ENCODE results near the gene NAV2. TPM values are rescaled to one million over a fixed set of nuclear protein-coding genes. Genes with fewer than 3 reads are reported as not detected.
"Not testable (repeated sequence)": the region's sequence is repeated elsewhere in the genome, so short reads cannot be mapped to it uniquely, and the experiment has no call there.

The NAV2 gene
- polyA plus RNA-seq, 12 donors, result 36.2 to 80.2 (median 61.4) TPM

DNA sequence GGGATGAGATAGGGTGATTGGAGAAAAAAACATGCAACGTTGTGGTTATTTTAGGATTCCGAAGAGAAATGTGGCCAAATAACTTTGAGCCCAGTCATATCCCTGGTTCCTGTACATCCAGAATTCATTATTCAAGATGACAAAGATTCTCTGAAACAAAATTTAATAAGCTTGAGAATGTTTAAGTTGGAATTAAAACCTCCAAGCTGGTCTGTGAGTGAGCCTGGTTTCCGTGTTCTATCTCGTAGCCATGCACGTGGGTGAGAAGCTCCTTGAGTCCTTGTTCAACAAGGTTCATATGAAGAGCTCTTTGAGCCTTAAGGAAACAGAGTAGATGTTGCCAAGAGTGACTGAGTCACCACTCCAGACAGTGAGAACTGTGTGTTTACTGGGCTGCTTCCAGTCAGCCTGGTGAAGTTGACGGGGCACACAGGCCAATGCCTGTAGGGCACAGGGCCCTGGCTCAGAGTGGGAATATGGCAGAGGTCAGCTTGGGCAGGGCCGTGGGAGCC, 206.5 kb downstream of the NAV2 start:
- no peak for DNase-seq

- DNase-seq, result no peak
These were observed 208.3 kb downstream of the NAV2 start for GRCh38 chr11:19920982-19921381.

DNA sequence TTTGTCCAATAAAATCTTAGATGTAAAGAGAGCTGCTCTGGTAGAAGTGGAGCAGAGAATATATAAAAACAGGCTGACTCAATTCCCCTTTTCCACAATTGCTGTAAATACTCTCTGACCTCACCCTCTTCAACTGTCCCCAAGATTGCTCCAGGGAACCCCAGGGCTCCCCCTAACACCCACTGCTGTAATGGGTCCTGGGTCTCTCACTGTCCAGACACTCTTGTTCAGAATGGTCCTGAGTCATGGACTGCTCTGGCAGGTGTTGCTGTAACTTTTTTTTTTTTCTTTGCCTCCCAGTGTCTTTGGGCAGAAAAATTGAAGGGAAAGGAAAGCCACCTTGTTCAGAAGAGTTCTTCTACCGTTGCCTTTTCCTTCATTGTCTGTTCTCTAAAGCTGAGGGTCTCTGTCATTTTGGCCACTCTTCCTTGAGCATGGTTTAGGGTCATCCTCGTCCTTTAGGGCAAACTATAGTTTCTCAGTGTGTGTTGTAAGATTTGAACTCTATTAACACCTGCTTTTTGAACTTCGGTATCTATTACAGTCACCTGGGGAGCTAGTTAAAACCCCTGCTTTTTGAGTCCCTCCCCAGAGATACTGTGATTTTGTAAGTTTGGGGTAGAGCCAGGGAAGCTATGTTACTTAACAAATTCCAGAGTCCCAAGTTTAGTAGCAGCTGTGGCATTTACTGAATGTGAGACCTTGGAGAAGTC, 209.5 kb downstream of the NAV2 start:
- DNase-seq, result no peak

GRCh38 chr11:19922689-19923035, 210.0 kb downstream of the NAV2 start:
- no peak for DNase-seq

GRCh38 chr11:19923626-19924025, 211.0 kb downstream of the NAV2 start:
- DNase-seq, result no peak

DNA sequence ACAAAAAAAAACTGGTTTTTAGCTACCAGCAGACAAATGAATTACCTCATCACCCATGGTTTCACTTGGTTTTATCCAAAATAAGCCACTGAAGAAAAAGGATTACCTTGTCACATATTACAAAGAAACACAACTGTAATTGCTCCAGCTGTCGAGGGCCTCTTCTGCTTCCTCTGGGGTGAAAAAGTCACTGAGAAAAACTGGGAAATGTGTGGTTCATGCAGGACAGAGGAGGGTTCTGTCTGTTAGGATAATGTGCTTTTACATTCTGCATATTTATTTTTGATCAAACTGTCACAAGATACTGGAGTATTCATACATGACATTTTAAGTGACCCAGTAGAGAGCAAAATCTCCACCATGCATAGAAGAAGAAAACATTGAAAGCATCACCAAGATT, 211.7 kb downstream of the NAV2 start:
- no peak for DNase-seq

DNA sequence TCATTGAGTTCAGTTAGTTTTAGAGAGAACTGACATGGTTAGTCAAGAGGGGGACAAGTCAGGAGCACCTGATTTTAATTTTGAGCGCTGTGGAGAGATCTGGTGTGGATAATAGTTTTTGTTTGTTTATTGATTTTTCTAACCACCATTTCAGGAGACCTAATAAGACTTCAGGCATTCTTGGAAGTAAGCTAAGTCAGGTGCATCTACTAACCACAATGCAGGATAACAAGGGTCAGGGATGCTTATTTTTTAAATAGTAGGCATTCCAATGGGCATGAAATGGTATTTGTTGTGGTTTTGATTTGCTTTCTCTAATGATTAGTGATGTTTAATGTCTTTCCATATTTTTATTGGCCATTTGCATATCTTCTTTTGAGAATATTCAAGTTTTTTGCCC, 212.1 kb downstream of the NAV2 start:
- DNase-seq, result no peak

DNA sequence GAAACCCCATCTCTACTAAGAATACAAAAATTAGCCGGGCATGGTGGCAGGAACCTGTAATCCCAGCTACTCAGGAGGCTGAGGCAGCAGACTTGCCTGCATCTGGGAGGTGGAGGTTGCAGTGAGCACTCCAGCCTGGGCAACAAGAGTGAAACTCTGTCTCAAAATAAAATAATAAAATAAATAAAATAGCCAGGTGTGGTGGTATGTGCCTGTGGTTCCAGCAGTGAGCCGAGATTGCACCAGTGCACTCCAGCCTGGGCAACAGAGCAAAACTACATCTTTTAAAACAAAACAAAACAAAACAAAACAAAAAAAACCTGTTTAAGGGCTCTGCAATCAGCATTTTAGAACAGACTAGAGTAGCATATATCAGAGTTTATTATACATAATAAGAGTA, 214.8 kb downstream of the NAV2 start:
- not testable (repeated sequence) for DNase-seq

GRCh38 chr11:19929147-19929546, 216.5 kb downstream of the NAV2 start:
- DNase-seq, result no peak

- no peak for DNase-seq
These were observed 217.0 kb downstream of the NAV2 start for GRCh38 chr11:19929655-19930054.

DNA sequence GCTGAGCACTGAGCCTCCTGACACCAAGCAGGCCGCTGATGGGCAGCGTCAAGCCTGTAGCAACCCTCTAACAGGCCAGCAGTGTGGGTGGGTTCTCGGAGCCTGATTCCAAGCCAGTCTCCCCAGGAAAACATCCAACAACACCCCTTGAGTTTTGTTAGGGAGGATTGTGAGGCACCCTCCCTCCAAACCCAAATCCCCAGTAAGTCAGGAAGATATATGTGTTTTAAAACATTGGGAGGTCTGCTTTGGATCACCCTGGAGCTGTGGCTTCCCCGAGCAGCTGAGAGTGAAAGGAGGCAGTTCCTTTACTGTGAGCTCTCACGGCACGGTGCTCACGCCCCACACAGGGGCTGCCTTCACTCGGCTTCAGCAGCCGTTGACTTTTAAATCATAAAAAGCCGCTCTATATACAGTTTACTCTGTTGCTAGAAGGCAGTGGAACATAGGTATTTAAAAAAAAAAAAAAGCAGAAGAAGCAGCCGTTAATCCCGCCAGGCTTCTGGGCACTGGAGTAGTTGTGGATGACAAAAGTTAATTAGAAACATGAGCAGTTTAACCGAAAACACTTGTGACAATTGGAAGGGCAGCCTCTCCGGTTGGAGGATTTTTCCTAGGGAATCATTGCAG, 218.6 kb downstream of the NAV2 start:
- peak; percentile 56 for DNase-seq

DNA sequence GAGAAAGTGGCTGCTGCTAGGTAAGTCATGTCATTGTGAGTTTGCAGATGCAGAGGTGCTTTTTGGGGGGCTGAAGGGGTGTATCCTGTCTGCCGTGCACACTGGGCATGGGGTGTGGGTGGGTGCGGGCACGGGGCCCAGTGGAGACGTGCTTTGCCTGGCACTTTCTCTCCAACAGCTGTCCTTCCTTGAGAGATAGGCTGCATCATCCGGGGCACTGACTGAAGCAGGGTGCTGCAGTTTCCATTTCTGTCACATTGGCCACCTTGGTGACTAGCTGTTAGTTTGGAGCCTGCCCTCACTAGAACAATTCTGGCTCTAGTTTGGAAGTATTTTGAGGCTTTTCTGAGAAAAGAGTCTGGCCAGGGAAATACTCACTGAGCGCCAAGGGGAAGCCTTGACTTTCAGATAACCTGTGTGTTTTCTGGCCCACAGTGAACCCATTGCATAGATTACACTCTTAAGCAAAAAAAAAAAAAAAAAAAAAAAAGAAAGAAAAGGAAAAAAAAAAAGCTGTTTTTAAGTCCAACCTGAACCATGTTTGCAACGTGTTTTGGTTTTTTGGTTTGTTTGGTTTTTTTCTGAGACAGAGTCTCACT, 219.2 kb downstream of the NAV2 start:
- no peak for DNase-seq

DNA sequence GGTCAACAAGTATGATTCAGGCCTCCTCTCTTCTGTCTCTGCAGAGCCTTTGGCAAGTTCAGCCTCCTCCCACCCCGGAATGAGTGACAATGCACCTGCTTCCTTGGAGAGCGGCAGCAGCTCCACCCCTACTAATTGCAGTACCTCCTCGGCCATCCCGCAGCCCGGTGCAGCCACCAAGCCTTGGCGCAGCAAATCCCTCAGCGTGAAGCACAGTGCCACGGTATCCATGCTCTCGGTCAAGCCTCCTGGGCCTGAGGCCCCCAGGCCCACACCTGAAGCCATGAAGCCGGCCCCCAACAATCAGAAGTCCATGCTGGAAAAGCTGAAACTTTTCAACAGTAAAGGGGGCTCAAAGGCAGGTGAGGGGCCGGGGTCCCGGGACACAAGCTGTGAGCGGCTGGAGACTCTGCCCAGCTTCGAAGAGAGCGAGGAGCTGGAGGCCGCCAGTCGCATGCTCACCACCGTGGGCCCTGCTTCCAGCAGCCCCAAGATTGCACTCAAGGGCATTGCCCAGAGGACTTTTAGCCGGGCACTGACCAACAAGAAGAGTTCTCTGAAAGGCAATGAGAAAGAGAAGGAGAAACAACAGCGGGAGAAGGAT, 220.6 kb downstream of the NAV2 start:
- no peak for DNase-seq

DNA sequence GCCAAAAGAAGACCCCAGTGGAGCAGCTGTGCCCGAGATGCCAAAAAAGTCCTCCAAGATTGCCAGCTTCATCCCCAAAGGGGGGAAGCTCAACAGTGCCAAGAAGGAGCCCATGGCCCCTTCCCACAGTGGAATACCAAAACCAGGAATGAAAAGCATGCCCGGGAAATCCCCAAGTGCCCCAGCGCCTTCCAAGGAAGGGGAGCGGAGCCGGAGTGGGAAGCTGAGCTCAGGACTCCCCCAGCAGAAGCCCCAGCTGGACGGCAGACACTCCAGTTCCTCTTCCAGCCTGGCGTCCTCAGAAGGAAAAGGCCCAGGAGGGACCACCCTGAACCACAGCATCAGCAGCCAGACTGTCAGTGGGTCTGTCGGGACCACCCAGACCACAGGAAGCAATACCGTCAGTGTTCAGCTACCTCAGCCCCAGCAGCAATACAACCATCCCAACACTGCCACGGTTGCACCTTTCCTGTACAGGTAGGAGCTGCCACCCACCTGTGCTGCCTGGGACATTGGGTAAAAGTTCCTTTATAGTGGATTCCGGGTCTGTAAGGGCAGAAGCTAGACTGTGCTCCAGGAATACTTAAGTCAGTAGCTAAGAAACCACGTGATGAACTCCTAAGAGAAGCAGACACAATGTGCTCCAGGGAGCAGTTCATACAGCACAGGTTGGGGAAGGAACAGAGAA, 221.3 kb downstream of the NAV2 start:
- DNase-seq, result no peak

GRCh38 chr11:19934828-19935259, 222.2 kb downstream of the NAV2 start:
- no peak for DNase-seq

DNA sequence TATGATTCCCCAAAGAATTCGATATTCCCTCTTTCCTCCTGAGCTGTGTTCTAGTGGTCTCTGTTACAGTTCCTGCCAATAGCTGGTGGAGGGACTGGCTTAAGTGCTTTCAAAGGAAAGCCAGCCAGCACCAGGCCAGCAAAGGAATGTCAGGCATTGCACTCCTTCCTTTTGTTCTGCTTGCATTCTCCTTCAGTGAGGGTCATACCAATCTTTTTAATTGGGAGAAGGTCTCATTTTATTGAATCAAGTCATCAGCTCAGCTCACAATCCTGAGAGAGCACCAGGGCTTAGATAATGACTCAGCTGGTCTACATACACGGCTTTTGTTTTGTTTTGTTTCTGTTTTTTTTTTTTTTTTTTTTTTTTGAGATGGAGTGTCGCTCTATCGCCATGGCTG, 222.9 kb downstream of the NAV2 start:
- DNase-seq, result no peak

DNA sequence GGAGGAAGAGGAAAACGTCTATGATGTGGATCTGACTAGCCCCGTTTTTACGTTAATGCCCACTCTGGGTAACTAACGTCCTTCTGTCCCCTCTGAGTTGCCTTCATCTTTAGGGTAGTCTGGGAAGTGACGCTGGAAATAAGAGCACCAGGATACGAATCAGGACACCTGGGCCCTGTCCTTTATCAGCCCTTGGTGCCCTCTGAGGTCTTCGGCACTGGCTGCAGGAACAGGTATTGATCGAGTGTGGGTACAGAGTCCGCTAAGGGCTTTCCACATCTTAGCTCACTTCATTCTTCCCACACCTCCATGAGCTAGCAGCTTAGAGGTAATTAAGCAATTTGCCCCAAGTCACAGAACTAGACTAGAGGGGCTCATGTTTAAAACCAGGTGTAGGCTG, 223.8 kb downstream of the NAV2 start:
- DNase-seq, result no peak

- DNase-seq, result no peak
These were observed 225.7 kb downstream of the NAV2 start for GRCh38 chr11:19938169-19938856.

- DNase-seq, result no peak
These were observed 226.2 kb downstream of the NAV2 start for GRCh38 chr11:19938866-19939265.

GRCh38 chr11:19939415-19939929, 226.8 kb downstream of the NAV2 start:
- no peak for DNase-seq

DNA sequence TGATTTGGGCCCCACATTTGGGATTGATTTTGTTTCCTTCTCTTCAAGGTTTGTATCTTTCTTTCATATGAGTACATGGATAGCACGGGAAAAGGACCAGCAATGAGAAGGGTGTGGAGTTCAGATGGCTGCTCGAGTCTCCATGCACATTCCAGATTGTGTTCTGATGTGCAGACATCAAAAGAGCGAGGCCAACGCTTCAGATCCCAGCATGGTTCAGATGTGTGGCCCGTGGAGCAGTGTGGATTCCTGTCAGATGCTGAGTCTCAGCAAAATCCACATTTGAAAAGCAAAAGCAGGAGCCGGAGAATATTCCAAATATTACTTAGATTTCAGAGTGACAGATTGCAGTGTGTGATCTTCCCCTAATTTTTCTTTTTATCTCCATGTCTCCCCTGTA, 228.2 kb downstream of the NAV2 start:
- no peak for DNase-seq
